Muscle layer of colon (tissue), 2 donors: ENCODE data around the gene MKNK2.

ENCODE experiments used
- H3K27ac ChIP-seq: one replicate; pipeline ENCODE4 v1.7.0; 2013; ENCODE audit warnings: low read depth, mild to moderate bottlenecking, low read length, moderate library complexity
- H3K27me3 ChIP-seq, 2 donors: one replicate each; pipeline ENCODE4 v1.7.0; 2013; ENCODE audit warnings: low read length in 2 of 2, mild to moderate bottlenecking in 2 of 2; ENCODE audit not compliant: insufficient read depth in 2 of 2, control insufficient read depth in 1 of 2
- H3K36me3 ChIP-seq: one replicate; pipeline ENCODE4 v1.7.0; 2013; ENCODE audit warnings: mild to moderate bottlenecking, low read length; ENCODE audit not compliant: insufficient read depth
- H3K4me1 ChIP-seq: one replicate; pipeline ENCODE4 v1.7.0; 2013; ENCODE audit warnings: mild to moderate bottlenecking, low read length; ENCODE audit not compliant: insufficient read depth
- H3K4me3 ChIP-seq, 2 donors: one replicate each; pipeline ENCODE4 v1.7.0; 2013; ENCODE audit warnings: low read length in 2 of 2, low read depth in 1 of 2, mild to moderate bottlenecking in 1 of 2, moderate library complexity in 1 of 2
- H3K9ac ChIP-seq: one replicate; pipeline ENCODE4 v1.7.0; 2013; ENCODE audit warnings: low read length
- H3K9me3 ChIP-seq: one replicate; pipeline ENCODE4 v1.7.0; 2013; ENCODE audit warnings: mild to moderate bottlenecking, low read length
- donor health status: abdominal sarcoma.
- donor health status: Adenocarcinoma of cecum.

Gene MKNK2

GRCh38 chr19:2061495-2062388 is 10.7 kb upstream of the MKNK2 start:
- Histone ChIP-seq H3K4me3 (peak overlapping the region; percentile 77 to 84), H3K27ac (peak overlapping the region; percentile 100), H3K36me3 (no peaks in the 10 kb centered on the region), H3K27me3 (no peaks in the 10 kb centered on the region), H3K9me3 (no peaks in the 10 kb centered on the region), H3K4me1 (peaks cover 29% of the 10 kb centered on the region), H3K9ac (peak overlapping the region; percentile 64)

DNA sequence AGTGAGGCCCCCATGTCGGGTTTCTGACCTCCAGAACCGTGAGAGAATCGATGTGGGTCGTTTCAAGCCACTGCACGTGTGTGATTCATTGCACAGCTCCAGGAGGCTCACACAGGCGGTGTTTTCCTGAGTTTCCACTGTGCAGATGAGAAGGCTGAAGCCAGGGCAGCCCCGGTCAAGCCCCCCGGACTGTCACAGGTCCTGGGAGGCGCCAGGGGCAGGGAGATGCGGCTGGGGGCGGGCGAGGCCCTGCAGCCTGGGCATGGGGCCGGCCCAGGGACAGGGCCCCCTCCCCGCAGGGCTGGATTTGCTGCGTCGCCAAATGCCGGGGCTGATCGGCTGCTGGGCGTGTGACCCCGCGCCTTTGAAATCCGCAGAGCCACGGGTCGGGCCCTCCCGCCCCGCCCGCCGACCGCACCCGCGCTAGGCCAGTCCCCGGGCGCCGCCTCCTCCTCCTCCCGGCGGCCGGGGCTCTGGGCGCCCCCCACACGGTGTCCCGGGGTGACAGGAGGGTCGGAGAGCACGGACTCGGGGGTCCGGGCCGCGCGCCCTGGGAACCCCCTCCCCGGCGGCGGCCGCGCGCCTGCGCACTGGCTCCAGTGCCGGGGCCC is 9.9 kb upstream of the MKNK2 start:
- H3K9ac ChIP-seq, result peak overlapping the region; percentile 76
- no peaks in the 10 kb centered on the region for H3K36me3 ChIP-seq
- no peaks in the 10 kb centered on the region for H3K9me3 ChIP-seq
- no peaks in the 10 kb centered on the region for H3K27me3 ChIP-seq
- peak overlapping the region; percentile 40 to 78 for H3K4me3 ChIP-seq
- H3K4me1 ChIP-seq, result peaks cover 32% of the 10 kb centered on the region
- H3K27ac ChIP-seq, result peak overlapping the region; percentile 100

DNA sequence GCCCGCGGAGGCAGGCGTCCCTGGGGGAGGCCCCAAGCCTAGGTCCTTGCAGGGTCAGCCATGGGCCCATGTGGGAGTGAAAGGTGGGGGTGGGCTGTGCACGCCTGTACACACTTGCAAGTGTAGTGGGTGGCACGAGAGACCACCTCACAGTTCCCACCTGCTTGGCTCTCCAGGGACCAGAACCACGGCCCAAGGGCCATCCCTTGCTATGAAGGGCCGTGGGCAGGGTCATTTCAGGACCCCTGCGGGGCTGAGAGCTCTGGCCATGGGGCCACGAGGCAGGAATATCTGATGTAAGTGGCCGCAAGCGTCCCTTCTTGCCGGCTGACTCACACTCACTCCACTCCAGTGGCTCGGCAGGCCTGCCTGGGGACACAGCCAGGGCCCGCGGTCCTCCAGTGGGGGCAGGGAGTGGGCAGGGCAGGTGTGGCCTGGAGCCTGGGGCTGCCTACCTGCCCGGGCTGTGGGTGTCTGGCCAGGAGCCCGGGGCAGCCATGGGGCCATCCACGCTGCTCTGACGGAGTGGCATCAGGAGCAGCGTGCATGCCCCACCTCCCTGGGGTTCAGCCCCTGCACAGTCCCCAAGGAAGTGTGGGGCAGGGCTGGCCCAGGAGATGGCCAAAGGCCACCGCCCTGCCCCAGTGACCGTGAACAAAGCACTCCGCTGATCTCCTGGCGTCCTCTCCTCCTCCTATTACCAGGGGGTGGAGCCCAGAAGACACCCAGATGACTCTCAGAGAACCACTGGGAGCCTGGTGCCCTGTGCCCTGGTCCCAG is 8.6 kb upstream of the MKNK2 start:
- H3K27ac ChIP-seq, result peak overlapping the region; percentile 100
- peaks cover 39% of the 10 kb centered on the region for H3K4me1 ChIP-seq
- H3K4me3 ChIP-seq, result peak overlapping the region in 1 of 2 donors; percentile 78
- peak overlapping the region; percentile 76 for H3K9ac ChIP-seq
- H3K9me3 ChIP-seq, result no peaks in the 10 kb centered on the region
- H3K27me3 ChIP-seq, result no peaks in the 10 kb centered on the region
- no peaks in the 10 kb centered on the region for H3K36me3 ChIP-seq

DNA sequence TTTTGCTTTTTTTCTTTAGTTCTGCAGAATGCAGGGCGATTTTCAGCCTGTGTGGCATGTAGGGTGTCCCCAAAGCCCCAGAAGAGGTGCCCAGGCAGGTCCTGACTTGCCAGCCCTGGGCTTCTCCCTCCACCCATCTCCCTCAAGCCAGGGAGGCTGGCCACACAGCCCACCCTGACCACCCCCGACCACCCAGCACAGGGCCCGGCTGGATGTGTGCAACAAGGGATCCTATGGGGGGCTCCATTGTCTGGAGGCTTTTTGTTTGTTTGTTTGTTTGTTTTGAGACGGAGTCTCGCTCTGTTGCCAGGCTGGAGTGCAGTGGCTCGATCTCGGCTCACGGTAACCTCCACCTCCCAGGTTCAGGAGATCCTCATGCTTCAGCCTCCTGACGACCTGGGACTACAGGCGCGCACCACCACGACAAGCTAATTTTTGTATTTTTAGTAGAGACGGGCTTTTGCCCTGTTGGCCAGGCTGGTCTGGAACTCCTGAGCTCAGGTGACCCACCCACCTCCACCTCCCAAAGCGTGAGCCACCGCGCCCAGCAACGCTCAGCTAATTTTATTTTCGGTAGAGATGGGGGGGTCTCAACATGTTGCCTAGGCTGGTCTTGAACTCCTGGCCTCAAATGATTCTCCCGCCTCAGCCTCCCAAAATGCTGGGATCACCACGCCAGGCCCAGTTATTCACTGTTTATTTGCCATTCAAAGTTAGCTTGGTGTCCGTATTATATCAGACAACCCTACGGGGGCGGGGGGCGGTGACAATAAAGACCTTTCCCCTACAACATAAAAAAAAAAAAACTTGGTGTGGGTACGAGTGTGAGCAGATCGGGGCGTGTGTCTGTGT is 7.8 kb upstream of the MKNK2 start:
- H3K9ac ChIP-seq, result no peak overlapping the region
- peaks cover 39% of the 10 kb centered on the region for H3K4me1 ChIP-seq
- no peaks in the 10 kb centered on the region for H3K27me3 ChIP-seq

DNA sequence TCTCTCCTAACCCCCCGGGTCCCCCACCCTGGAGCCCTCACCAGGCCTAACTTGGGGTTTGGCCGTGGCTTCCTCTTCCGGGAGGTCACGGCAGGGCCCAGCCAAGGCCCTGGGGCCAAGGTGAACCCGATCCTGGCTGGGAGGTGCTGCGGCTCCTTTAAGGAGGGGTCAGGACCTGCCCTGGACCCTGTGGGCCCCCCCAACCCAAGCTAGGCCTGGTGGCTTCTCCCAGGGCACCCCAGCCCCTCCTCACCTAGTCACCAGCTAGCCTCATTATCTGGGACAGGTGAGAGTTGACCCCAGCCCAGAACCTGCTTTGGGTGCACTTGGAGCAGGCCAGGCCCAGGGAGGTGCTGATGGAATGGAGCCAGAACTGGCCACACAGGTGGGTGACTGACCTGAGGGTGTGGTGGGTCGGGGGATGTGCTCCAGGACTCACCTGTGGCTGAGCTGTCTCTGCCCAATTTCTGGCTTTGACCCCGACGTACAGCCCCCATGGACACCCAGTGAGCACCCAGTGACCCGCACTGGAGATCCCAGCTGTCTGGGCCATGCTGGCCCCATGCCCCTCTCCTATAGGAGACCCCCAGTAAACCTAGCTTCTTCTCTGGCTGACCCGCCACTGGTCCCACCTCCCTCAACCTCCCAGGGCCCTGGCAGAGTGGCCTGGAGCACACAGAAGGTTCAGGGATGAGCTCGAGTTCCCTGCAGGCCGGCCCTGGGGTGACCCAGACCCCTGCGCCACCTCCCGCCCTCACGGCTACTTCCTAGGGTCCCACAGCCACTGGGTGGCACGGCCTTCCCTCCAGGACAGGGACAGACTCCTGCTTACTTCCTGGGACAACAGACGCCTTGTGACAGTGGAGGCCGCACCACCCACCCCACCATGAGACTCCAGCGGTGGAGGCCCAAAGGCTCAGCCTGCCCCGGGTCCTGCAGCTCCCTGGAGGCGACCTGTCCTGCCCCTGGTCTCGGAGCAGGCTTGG is 6.7 kb upstream of the MKNK2 start:
- Histone ChIP-seq H3K27ac (peak overlapping the region; percentile 56), H3K27me3 (no peaks in the 10 kb centered on the region), H3K4me1 (peaks cover 39% of the 10 kb centered on the region), H3K9me3 (no peaks in the 10 kb centered on the region), H3K4me3 (no peak overlapping the region), H3K9ac (no peak overlapping the region), H3K36me3 (no peaks in the 10 kb centered on the region)

More for the DNA sequence above, 7.8 kb upstream of the MKNK2 start:
- peak overlapping the region; percentile 100 for H3K27ac ChIP-seq
- H3K4me3 ChIP-seq, result no peak overlapping the region
- no peaks in the 10 kb centered on the region for H3K9me3 ChIP-seq
- H3K36me3 ChIP-seq, result no peaks in the 10 kb centered on the region

- Histone ChIP-seq H3K9ac (no peak overlapping the region), H3K9me3 (no peaks in the 10 kb centered on the region), H3K27ac (peak overlapping the region; percentile 41), H3K4me1 (peaks cover 38% of the 10 kb centered on the region), H3K4me3 (no peak overlapping the region), H3K27me3 (no peaks in the 10 kb centered on the region), H3K36me3 (no peaks in the 10 kb centered on the region)
Measured at GRCh38 chr19:2056837-2057192, 5.8 kb upstream of the MKNK2 start.

DNA sequence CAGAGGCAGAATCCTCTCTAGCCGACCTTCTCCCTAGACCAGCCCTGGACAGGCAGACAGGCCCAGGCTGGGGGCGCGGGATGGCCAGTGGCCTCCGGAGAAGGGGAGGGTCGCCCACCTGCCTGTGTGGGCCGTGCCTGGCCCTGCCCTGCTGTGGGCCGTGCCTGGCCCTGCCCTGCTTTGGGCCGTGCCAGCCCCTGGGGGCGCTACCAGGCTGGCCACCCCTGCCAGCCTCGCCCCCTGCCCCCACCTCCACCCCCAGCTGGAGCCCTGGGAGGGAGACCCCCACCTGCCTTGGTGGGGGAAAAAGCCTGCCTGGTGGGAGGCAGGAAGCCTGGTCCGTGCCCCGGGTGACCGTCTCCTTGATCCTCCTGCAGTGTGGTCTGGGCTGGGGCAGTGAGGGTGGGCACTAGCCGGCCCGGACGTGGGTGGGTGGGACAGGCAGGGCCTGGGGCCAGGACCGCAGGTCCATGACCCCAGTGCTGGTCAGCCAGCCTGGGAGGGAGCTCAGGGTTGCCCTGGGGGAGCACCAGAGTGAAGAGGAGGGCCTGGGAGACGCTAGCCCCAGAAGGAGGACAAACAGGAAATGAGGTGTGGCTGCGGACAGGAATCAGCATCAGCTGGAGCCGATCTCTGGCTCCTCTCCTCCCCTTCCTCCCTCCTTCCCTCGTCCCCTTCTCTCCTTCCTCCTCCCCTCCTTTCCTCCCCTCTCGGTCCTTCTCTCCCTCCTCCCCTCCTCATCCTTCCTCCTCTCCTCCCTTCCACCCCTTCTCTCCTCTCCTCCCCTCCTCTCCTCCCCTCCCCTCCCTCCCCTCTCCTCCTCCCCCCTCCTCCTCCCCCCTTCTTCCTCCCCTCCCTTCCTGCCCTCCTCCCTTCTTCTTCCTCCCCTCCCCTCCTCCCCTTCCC is 5.1 kb upstream of the MKNK2 start:
- H3K4me3 ChIP-seq, result peak overlapping the region; percentile 2 to 38
- no peaks in the 10 kb centered on the region for H3K9me3 ChIP-seq
- H3K27me3 ChIP-seq, result no peaks in the 10 kb centered on the region
- peaks cover 43% of the 10 kb centered on the region for H3K4me1 ChIP-seq
- H3K9ac ChIP-seq, result peak overlapping the region; percentile 57
- peak overlapping the region; percentile 95 for H3K27ac ChIP-seq
- H3K36me3 ChIP-seq, result no peaks in the 10 kb centered on the region

- Histone ChIP-seq H3K9me3 (no peaks in the 10 kb centered on the region), H3K27ac (no peak overlapping the region), H3K4me3 (no peak overlapping the region), H3K36me3 (no peaks in the 10 kb centered on the region), H3K4me1 (peaks cover 32% of the 10 kb centered on the region), H3K27me3 (no peaks in the 10 kb centered on the region), H3K9ac (no peak overlapping the region)
Measured at GRCh38 chr19:2054763-2055162, 3.7 kb upstream of the MKNK2 start.

DNA sequence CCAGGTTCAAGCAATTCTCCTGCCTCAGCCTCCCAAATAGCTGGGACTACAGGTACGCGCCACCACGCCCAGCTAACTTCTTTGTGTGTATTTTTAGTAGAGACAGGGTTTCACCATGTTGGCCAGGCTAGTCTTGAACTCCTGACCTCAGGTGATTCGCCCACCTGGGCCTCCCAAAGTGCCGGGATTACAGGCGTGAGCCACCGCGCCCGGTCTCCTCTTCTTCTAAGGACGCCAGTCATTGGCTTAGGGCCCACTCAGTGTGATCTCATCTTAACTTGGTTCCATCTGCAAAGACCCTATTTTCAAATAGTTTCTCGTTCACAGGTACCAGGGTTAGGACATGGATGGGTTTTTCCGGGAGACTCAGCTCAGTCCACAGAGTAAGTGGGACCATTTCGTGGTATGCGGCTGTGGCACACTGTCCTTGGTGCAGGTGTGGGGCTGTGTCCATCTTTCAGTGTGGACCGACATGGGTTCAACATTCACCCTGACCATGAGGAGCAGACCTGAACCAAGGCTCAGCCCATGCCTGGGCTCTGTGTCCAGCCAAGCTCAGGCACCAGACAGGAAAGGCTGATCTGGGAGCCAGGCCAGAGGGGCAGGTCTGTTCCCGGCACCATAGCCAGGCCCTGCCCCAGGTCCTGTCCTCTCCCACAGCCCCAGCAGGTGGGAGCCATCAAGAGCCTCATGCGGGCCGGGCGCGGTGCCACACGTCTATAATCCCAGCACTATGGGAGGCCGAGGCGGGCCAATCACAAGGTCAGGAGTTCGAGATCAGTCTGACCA is 2.8 kb upstream of the MKNK2 start:
- H3K4me3 ChIP-seq, result no peak overlapping the region
- peak overlapping the region; percentile 4 for H3K27ac ChIP-seq
- peaks cover 7% of the 10 kb centered on the region for H3K36me3 ChIP-seq
- H3K4me1 ChIP-seq, result peaks cover 32% of the 10 kb centered on the region
- H3K27me3 ChIP-seq, result no peaks in the 10 kb centered on the region
- H3K9me3 ChIP-seq, result no peaks in the 10 kb centered on the region
- no peak overlapping the region for H3K9ac ChIP-seq
